Spleen (tissue), 7 donors: ENCODE measurements around the gene DPH2.

Experiments used
- POLR2A ChIP-seq, 3 donors: fragments of 450-650 bp; IDR thresholded peaks; one replicate each; pipeline ENCODE4 v1.5.1; 2017; ENCODE audit warnings: antibody characterized with exemption in 3 of 3, mild to moderate bottlenecking in 1 of 3
- POLR2AphosphoS5 ChIP-seq, 3 donors: sonication (generic); formaldehyde crosslinking; IDR thresholded peaks; one replicate each; pipeline ENCODE4 v1.5.1; 2017; ENCODE audit warnings: antibody characterized with exemption in 3 of 3
- TF ChIP-seq, protein P1 (sequence below), 11 experiments: fragments of 200-600 bp in 7 of 11; fragments of 450-650 bp in 4 of 11; sonication (generic) in 4 of 11; IDR thresholded peaks in 8 of 11; conservative IDR thresholded peaks in 3 of 11; 1 replicate in 7 of 11; 2 replicates in 4 of 11; pipeline versions ENCODE4 v1.4.0 to v1.8.0; 2016 to 2021; ENCODE audit warnings: antibody characterized with exemption in 11 of 11, inconsistent platforms in 4 of 11, mild to moderate bottlenecking in 1 of 11
- donor health status: DM: no; HTN: no; CAD: no; lungs with moderate emphysema.
- donor health status: DM: no; HTN: no; CAD: no.
- donor health status: DM: no; HTN: no; CAD: no.

DNA sequence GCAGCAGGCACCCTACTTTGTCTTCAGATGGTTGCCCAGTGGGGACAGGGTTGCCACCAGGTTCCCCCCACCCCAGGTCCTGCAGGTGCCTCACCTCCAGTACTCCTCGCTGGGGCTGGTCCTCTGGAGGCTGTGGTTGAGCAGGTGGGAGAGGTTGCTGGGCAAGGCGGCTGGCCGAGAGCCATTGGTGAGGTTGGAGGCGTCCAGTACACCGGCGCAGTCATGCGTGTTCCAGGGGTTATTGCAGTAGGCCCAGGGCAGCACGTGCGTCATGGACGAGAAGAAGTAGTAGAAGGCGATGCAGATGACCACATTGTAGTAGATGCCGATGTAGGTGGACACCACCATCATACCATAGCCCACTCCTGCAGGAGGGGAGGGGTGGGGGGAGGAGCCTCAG, 38.4 kb downstream of the DPH2 start:
- TF ChIP-seq, protein P1, sequence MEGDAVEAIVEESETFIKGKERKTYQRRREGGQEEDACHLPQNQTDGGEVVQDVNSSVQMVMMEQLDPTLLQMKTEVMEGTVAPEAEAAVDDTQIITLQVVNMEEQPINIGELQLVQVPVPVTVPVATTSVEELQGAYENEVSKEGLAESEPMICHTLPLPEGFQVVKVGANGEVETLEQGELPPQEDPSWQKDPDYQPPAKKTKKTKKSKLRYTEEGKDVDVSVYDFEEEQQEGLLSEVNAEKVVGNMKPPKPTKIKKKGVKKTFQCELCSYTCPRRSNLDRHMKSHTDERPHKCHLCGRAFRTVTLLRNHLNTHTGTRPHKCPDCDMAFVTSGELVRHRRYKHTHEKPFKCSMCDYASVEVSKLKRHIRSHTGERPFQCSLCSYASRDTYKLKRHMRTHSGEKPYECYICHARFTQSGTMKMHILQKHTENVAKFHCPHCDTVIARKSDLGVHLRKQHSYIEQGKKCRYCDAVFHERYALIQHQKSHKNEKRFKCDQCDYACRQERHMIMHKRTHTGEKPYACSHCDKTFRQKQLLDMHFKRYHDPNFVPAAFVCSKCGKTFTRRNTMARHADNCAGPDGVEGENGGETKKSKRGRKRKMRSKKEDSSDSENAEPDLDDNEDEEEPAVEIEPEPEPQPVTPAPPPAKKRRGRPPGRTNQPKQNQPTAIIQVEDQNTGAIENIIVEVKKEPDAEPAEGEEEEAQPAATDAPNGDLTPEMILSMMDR (IDR thresholded peaks at IDR 0.05 in 8 of 11, conservative IDR thresholded peaks at IDR 0.05 in 3 of 11): no peak
- TF ChIP-seq POLR2AphosphoS5 (IDR thresholded peaks at IDR 0.05) (no peak), POLR2A (IDR thresholded peaks at IDR 0.05) (no peak)
